ELF-1 (cell line): Measurements from ENCODE around the gene RETNLB.

Experiments
- DNase-seq: peaks from one replicate; pipeline ENCODE4 v3.0.0-alpha.2; 2016; ENCODE audit warnings: low read depth, low spot score

Gene RETNLB

DNA sequence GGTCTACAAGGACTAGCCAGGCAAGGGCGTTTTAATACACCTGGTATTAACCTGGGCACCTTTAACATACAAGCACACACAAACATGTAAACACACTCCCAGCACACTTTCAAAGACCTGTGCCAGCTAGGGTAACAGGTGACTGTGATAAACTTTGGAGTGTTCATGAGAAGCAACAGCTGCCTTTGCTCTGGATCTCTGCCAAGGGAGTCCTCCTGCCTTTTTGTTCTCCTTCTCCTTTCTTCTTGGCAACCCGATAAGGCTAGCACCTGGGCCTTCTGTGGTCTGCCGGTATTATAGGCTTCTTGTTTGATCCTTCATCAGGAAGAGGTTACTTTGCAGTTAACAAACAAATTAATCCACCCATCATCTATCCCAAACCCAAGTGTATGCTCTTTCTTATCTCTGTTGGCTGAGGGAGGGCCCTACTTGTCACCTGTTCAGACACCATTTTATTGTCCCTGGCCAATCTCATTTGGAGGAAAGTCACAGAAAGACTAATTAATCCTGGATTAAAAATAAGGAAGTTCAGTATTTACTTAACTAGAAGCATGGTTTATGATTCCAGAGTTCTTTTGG, at the start of gene RETNLB:
TSS of gene RETNLB (minus strand) at position 7 of the 579 bp plus-strand sequence. CDS start 225 bp downstream, outside the sequence.
- DNase-seq, result no peak

DNA sequence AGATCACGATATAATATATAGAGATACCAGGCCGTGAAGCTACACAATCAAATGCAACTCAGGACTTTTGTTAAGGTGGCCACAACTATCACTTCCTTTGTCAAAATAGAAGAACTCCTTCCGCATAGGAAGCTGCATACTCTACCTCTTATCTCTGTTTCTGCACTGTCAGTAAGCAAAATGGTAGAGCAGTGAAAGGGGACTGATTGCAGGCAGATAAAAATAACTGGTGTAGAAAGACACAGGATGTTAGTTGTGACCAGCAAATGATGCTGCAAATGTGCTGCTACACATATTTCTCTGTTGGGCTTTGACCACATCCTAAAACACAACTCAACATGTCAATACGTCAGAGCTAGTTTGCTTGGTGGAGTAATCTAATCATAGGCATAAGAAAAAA, 49.1 kb upstream of the RETNLB start:
- no peak for DNase-seq

- DNase-seq, result no peak
Observed at GRCh38 chr3:108804966-108805365, 47.8 kb upstream of the RETNLB start.

DNA sequence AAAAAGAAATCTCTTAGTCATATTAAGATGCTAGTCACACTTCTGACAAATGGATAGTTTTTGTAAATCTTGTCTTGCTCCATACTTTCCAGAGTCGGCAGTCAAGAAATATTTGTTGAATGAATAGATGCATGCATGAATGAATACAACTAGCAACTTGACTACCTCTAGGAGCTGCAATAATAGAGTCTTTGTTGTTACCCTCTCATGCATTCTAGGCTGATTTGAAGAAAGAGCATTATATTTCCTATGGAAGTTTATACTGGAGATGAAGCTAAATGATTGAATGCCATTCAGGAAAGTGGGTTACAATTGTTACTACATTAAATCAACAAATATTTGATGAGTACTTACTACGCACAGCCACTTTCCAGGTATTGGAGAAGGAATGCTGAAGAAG, 47.2 kb upstream of the RETNLB start:
- DNase-seq, result no peak

DNA sequence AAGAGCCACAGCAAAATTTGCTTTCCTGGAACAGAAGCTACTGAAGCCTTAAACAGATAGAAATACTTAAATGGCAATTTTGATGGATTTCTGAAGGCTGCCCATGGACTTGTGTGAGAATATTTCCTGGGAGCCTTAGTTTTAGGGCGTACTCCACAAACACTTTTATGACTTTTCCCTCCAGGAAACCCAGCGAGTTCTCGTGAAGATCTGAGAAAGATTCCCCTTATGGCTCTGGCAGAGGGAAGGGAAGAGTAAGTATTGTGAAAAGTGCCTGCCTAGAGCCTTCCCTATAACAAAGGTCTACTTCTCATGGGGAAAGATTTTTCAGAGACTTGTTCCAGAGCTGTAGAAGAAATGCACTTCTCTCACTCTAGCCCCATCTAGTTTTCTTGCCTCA, 34.3 kb upstream of the RETNLB start:
- no peak for DNase-seq

- no peak for DNase-seq
Observed at GRCh38 chr3:108780235-108780634, 23.0 kb upstream of the RETNLB start.

DNA sequence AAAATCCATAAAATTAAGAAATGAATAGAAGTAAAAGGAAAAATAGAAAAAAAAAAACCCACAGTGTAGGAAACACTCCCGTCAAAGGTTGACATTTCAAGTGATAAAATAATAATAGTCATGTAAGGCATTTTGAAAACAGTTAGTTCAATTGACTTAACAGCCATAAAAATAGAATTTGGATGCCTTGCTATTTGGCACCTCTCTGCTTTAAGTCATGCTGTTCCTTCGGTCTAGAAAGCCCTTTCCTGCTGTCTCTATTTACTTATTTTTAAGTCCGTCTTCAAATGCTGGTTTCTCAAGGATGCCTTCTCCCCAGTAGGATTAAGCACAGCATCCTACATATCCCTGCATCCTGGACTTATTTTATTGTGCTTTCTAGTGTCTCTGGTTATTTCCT, 22.3 kb upstream of the RETNLB start:
- DNase-seq, result no peak

- DNase-seq, result no peak
Observed at GRCh38 chr3:108775649-108776048, 18.4 kb upstream of the RETNLB start.

GRCh38 chr3:108767253-108767652, 10.0 kb upstream of the RETNLB start:
- no peak for DNase-seq

- no peak for DNase-seq
Observed at GRCh38 chr3:108755686-108756085, 1.5 kb downstream of the RETNLB start.

DNA sequence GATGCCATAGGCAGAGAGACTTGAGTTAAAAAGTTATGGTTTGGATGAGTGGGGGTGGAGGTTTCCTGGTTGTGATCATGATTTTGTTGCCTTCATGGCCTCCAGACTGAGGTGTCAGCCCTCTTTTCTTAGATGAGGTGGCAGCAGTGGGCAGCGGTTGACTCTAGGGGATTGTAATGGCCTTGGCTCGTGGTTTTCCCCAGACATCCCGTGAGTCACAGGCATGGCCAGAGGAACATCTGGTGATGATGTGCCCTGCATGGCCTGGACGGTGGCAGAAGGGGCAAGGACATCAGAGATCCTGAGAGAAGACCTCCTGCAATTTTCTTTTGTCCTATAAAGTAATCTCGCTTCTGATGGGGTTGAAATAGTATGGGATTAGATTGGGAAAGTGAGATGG, 12.4 kb downstream of the RETNLB start:
- DNase-seq, result no peak

DNA sequence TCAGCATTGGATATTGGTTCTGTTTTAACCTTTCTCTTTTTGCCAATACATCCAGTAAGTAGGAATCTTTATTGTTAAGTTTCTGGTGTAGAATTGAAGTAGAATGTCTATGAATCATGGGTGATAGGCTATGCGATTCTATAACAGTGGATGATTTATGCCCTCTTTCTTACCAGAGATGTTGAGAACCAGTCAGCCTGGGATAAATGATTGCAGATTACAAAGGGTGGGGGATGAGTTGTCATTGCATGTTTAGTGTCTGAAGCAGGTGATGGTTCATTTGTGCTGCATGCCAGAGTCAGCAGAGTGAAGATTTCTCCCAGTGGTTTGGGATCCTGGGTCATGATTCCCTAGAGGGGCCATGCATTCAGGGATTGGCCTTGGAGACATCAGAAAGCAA, 14.3 kb downstream of the RETNLB start:
- DNase-seq, result no peak

GRCh38 chr3:108736821-108737220, 20.4 kb downstream of the RETNLB start:
- DNase-seq, result no peak

DNA sequence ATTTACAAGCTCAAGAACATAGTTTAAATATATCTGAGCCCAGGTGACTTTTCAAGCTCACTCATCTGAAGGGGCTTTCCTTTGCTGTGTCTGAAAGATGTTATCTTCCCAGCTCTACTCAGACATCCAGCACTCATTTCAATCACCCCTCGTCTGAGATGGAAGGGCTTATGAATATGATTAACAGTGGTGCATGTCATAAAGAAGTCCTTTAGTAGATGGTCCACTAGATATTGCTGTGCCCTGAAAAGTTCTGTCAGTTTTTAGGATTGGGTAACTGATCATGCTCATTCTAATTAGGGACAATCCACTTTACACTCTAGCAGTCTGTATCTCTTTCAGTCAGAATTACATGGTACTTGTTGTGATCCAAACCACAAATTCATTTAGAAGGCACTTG, 28.3 kb downstream of the RETNLB start:
- no peak for DNase-seq

DNA sequence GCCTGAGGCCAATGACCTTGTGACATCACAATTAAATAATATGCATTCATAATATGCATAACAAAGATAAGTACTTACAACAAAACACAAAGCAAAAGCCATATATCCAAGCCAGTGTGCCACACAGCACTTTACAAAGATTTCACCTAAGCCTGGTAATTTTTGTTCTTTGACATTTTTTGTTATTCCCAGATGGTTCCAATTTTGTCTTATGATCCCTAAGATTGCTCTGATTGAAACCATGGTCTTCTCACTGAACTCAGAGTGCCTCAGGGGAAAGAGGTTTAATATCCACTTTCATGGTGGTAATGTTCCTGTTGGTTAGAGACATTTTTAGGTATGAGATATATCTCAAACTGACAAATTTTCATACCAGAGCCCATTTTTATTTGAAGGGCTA, 29.1 kb downstream of the RETNLB start:
- no peak for DNase-seq

- DNase-seq, result no peak
Observed at GRCh38 chr3:108724101-108724500, 33.1 kb downstream of the RETNLB start.

DNA sequence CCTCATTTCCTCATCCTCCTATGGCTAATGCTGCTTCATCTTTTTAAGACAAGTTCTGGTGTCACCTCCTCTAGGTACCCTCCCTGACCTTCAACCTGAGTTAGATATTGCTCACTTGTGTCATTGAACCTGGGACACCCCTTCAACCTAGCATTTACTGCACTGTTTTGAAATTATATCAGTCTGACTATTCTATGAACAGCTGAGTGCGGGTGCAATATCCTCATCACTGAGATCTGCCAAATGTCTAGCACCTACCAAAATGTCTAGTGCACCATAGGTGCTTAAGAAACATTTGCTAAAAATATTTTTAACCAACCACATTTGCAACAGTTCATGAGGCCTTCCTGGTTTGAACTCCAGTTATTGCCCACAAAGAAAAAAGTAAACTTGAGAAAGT, 34.5 kb downstream of the RETNLB start:
- DNase-seq, result no peak

- DNase-seq, result no peak
Observed at GRCh38 chr3:108719178-108719806, 37.9 kb downstream of the RETNLB start.

DNA sequence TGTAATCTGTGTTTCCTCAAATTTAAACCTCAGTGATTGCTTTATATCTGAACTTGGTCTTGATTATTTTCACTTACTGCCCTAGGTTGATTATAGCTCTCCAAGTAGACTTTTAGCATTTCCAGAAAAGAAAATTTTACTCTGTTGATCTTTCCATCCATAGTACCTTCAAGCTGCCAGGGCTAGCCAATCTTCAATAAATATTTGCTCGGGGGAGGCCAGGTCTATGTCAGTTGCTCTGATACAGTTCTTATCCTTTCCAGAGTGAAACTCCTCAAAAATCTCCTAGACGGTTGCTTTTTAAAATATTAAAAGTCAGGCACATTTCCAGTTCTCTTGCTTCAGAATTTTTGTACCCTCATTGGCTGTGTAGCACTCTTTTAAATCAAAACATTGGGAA, 38.8 kb downstream of the RETNLB start:
- DNase-seq, result no peak

DNA sequence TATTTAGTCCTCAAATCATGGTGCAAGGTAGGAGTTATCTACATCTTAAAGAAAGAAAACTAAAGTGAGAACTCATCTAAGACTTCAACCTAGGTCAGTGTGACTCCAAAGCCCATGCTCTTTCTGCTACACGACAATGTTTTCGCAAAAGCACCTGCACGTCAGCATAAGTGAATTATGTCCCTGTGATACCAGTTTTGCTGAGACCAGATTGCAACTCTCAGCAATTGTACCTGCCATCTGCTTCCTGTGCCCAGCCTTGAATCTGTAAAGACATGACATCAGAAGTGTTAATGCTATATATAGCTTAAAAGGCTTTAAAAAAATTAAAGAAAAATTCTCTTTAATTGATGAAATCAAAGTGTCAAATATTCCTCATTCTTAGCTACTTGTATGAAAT, 43.4 kb downstream of the RETNLB start:
- no peak for DNase-seq

DNA sequence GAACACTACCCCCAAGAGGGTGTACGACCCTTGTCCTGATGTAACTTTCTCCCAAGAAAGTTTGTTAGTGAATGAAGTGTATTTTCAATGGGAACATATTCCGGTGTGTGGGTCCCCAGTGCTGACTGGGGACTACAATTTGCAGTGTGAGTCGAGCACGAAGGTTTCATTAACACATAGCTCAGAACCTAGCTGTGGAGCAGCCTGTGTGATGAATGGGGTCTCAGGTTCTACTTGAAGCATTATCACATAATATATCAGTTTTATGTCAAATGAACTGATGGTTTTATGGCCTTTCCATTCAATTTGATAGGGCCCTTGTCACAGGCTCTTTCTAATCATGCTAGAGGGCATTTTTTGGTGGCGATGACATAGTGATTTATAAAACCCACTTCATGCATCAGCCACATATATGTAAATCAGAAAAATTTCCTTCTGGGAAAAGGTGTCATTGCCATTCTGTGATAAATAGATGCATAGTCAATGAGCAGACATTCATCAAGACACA, 44.1 kb downstream of the RETNLB start:
- no peak for DNase-seq
